ENCODE results near the gene SULT1C3. TPM values are rescaled to one million over a fixed set of nuclear protein-coding genes. Genes with fewer than 3 reads are reported as not detected.

Gene SULT1C3
- total and polyA plus RNA-seq, 2 of the 4 experiments (the other 2 are of a cell fraction): not detected

GRCh38 chr2:108243566-108243965 is 3.8 kb downstream of the SULT1C3 start:
- no peak overlapping the region for H2AFZ ChIP-seq (replicated peaks; ENCODE audit: low read length, poor library complexity)

More at GRCh38 chr2:108243566-108243965, 3.8 kb downstream of the SULT1C3 start:
- H2BK20ac ChIP-seq (ENCODE audit: low read depth, low read length): no peak overlapping the region
- no peak overlapping the region for H3K4me3 ChIP-seq (ENCODE audit: insufficient read depth, low read depth, low read length)
- no peak overlapping the region for H3K27ac ChIP-seq (ENCODE audit: insufficient read depth, low read length)
- in situ Hi-C loops (cut with MboI; ENCODE audit: low sequenced_read_pairs) (no loop called here), intact Hi-C loops (cut with micrococcal nuclease) (no loop called here), dilution Hi-C loops (cut with HindIII; ENCODE audit: low sequenced_read_pairs, unreplicated experiment) (no loop called here)
- no peaks in the 10 kb centered on the region for H3K4me1 ChIP-seq (ENCODE audit: control insufficient read depth, insufficient read depth, low read length)
- no peak overlapping the region for H3K4ac ChIP-seq (ENCODE audit: low read depth, low read length)
- no peak overlapping the region for H2BK5ac ChIP-seq (ENCODE audit: low read depth, low read length, poor library complexity, severe bottlenecking)
- H3K9ac ChIP-seq (ENCODE audit: low read depth, low read length): no peak overlapping the region
- TF ChIP-seq MAZ (IDR thresholded peaks at IDR 0.05; ENCODE audit: borderline replicate concordance, low read depth, low read length) (no peak), CTCF (conservative IDR thresholded peaks at IDR 0.05; ENCODE audit: low read depth, low read length) (no peak), ELK1 (IDR thresholded peaks at IDR 0.05; ENCODE audit: borderline replicate concordance, low read depth, low read length) (no peak), USF2 (IDR thresholded peaks at IDR 0.05; ENCODE audit: low read depth, low read length) (no peak), MAFK (IDR thresholded peaks at IDR 0.05; ENCODE audit: low read depth, low read length) (no peak), RCOR1 (IDR thresholded peaks at IDR 0.05; ENCODE audit: insufficient replicate concordance, low read length) (no peak), MXI1 (IDR thresholded peaks at IDR 0.05; ENCODE audit: borderline replicate concordance, low read depth, low read length) (no peak), CEBPB (IDR thresholded peaks at IDR 0.05; ENCODE audit: low read depth, low read length) (no peak), POLR2A (IDR thresholded peaks at IDR 0.05; ENCODE audit: low read depth, low read length) (no peak), BHLHE40 (IDR thresholded peaks at IDR 0.05; ENCODE audit: low read depth, low read length) (no peak), SMC3 (IDR thresholded peaks at IDR 0.05; ENCODE audit: low read depth, low read length) (no peak), RFX5 (IDR thresholded peaks at IDR 0.05; ENCODE audit: low read depth, low read length) (no peak), FOS (IDR thresholded peaks at IDR 0.05; ENCODE audit: low read depth, low read length) (no peak), NFE2L2 (IDR thresholded peaks at IDR 0.05; ENCODE audit: low read depth, low read length) (no peak), CHD1 (IDR thresholded peaks at IDR 0.05; ENCODE audit: low read depth, low read length) (no peak), RAD21 (IDR thresholded peaks at IDR 0.05; ENCODE audit: low read length) (no peak)
- H4K91ac ChIP-seq (ENCODE audit: insufficient read depth, low read depth, low read length): no peak overlapping the region
- no peak overlapping the region for H3K18ac ChIP-seq (ENCODE audit: low read depth, low read length)
- H2BK120ac ChIP-seq (ENCODE audit: low read depth, low read length): no peak overlapping the region
- no peak overlapping the region for H3K23ac ChIP-seq (ENCODE audit: low read depth, low read length)
- H3K14ac ChIP-seq (replicated peaks; ENCODE audit: low read depth, low read length): no peak overlapping the region
- H2BK15ac ChIP-seq (ENCODE audit: low read depth, low read length): no peak overlapping the region
- no peak overlapping the region for H3K56ac ChIP-seq (ENCODE audit: extremely low read depth, insufficient read depth, low read length)
- H2AK9ac ChIP-seq (replicated peaks; ENCODE audit: low read depth, low read length, poor library complexity): no peak overlapping the region
- ChIA-PET POLR2A (ENCODE audit: unreplicated experiment) (interaction anchor here (0.7 kb wide), 1 partner anchor 34 kb away, joined by 5 read pairs; no protein-coding TSS in a partner anchor), CTCF (no interaction called here)
- no TSS peak for BruUV-seq (replicated peaks)
- peaks cover 1% of the 10 kb centered on the region; the same call in 1 of the 2 replicates for H3K27me3 ChIP-seq (ENCODE audit: control insufficient read depth, insufficient read depth, low read length)
- H3K4me2 ChIP-seq (ENCODE audit: low read depth, low read length): no peak overlapping the region
- H3K9me3 ChIP-seq (ENCODE audit: control insufficient read depth, insufficient read depth, low read length): peaks cover 2% of the 10 kb centered on the region; the same call in 1 of the 2 replicates
- no CpG with 5 or more reads among the region's 1 CpG for WGBS, 2 experiments (ENCODE audit: extremely low coverage in 2 of 2, insufficient read length in 1 of 2)
- no peak overlapping the region for H2AK5ac ChIP-seq (ENCODE audit: low read depth, low read length)
- H3K9me1 ChIP-seq (ENCODE audit: insufficient read depth, low read length): no peaks in the 10 kb centered on the region
- ATAC-seq (ENCODE audit: low read depth): no peak
- no peak for DNase-seq
- H4K5ac ChIP-seq (ENCODE audit: low read depth, low read length): no peak overlapping the region
- no peak overlapping the region for H4K8ac ChIP-seq (ENCODE audit: low read depth in 2 of 2, low read length in 2 of 2)
- H3K79me1 ChIP-seq (ENCODE audit: low read depth in 1 of 2, low read length in 2 of 2): no peaks in the 10 kb centered on the region
- H3K36me3 ChIP-seq (ENCODE audit: control insufficient read depth, insufficient read depth, low read length): no peaks in the 10 kb centered on the region
- no peaks in the 10 kb centered on the region for H4K20me1 ChIP-seq (ENCODE audit: insufficient read depth, low read length)

All from IMR-90 (cell line).